Measurements from ENCODE around the gene LMOD1.
"Not testable (repeated sequence)": the region's sequence is repeated elsewhere in the genome, so short reads cannot be mapped to it uniquely, and the experiment has no call there.

Gene LMOD1

GRCh38 chr1:201907621-201908020 is 38.7 kb downstream of the LMOD1 start:
- TF ChIP-seq CTCF (IDR thresholded peaks at IDR 0.05; ENCODE audit: low read depth, low read length): no peak
- no peak overlapping the region for H3K4me3 ChIP-seq (replicated peaks in 1 of 2; ENCODE audit: low read depth in 2 of 2, low read length in 2 of 2)
- DNase-seq (ENCODE audit: low read depth in 2 of 2): no peak

- no peak overlapping the region for H3K4me3 ChIP-seq (replicated peaks in 1 of 2; ENCODE audit: low read depth in 2 of 2, low read length in 2 of 2)
- no peak for DNase-seq (ENCODE audit: low read depth in 2 of 2)
- TF ChIP-seq CTCF (IDR thresholded peaks at IDR 0.05; ENCODE audit: low read depth, low read length): no peak
Observed at GRCh38 chr1:201906336-201906735, 40.0 kb downstream of the LMOD1 start.

GRCh38 chr1:201905234-201905890 is 41.0 kb downstream of the LMOD1 start:
- no peak for DNase-seq (ENCODE audit: low read depth in 2 of 2)
- no peak for TF ChIP-seq CTCF (IDR thresholded peaks at IDR 0.05; ENCODE audit: low read depth, low read length)
- no peak overlapping the region for H3K4me3 ChIP-seq (replicated peaks in 1 of 2; ENCODE audit: low read depth in 2 of 2, low read length in 2 of 2)

GRCh38 chr1:201904579-201904978 is 41.8 kb downstream of the LMOD1 start:
- H3K4me3 ChIP-seq (replicated peaks in 1 of 2; ENCODE audit: low read depth in 2 of 2, low read length in 2 of 2): no peak overlapping the region
- DNase-seq (ENCODE audit: low read depth in 2 of 2): peak; percentile 88 to 89
- TF ChIP-seq CTCF (IDR thresholded peaks at IDR 0.05; ENCODE audit: low read depth, low read length): no peak

- TF ChIP-seq CTCF (IDR thresholded peaks at IDR 0.05; ENCODE audit: low read depth, low read length): no peak
- no peak overlapping the region for H3K4me3 ChIP-seq (replicated peaks in 1 of 2; ENCODE audit: low read depth in 2 of 2, low read length in 2 of 2)
- DNase-seq (ENCODE audit: low read depth in 2 of 2): peak; percentile 58 to 68
Observed at GRCh38 chr1:201903135-201903534, 43.2 kb downstream of the LMOD1 start.

GRCh38 chr1:201902198-201902597 is 44.1 kb downstream of the LMOD1 start:
- H3K4me3 ChIP-seq (replicated peaks in 1 of 2; ENCODE audit: low read depth in 2 of 2, low read length in 2 of 2): no peak overlapping the region
- TF ChIP-seq CTCF (IDR thresholded peaks at IDR 0.05; ENCODE audit: low read depth, low read length): no peak
- peak; percentile 25 to 32 for DNase-seq (ENCODE audit: low read depth in 2 of 2)

GRCh38 chr1:201901036-201901435 is 45.3 kb downstream of the LMOD1 start:
- H3K4me3 ChIP-seq (replicated peaks in 1 of 2; ENCODE audit: low read depth in 2 of 2, low read length in 2 of 2); DNase-seq (ENCODE audit: low read depth in 2 of 2): not testable (repeated sequence)
